ENCODE measurements around the gene PGF. TPM values are rescaled to one million over a fixed set of nuclear protein-coding genes. Genes with fewer than 3 reads are reported as not detected.
"Not testable (repeated sequence)": the region's sequence is repeated elsewhere in the genome, so short reads cannot be mapped to it uniquely, and the experiment has no call there.

The PGF gene
- under 1 TPM; 0.29 to 0.56 TPM for total RNA-seq

GRCh38 chr14:74955229-74956026 lies at the start of gene PGF:
TSS of gene PGF (minus strand) at chr14:74955597. CDS start at chr14:74955242, 355 bp downstream.
- Mint-ChIP-seq H3K9me3 (ENCODE audit: low read depth) (no peaks in the 10 kb centered on the region), H3K27ac (no peak within 1 kb of the TSS), H3K4me3 (peak within 1 kb of the TSS; percentile 41), H3K36me3 (no peaks in the 10 kb centered on the region), H3K4me1 (no peaks in the 10 kb centered on the region), H3K27me3 (peaks cover 9% of the 10 kb centered on the region)
- CTCF ChIA-PET: interaction anchor here (0.7 to 2.7 kb wide), 6 partner anchors 9 to 134 kb away, joined by 3 to 12 read pairs (median 4); no protein-coding TSS in a partner anchor
- ATAC-seq: peak; percentile 77
- DNase-seq: peak; percentile 48

- Mint-ChIP-seq H3K27ac (peak overlapping the region; percentile 92), H3K36me3 (peaks cover 45% of the 10 kb centered on the region), H3K27me3 (no peaks in the 10 kb centered on the region), H3K4me3 (peak overlapping the region; percentile 95), H3K9me3 (ENCODE audit: low read depth) (no peaks in the 10 kb centered on the region), H3K4me1 (peaks cover 38% of the 10 kb centered on the region)
- CTCF ChIA-PET: interaction anchor here (0.7 to 2.9 kb wide), 12 partner anchors 10 to 141 kb away, joined by 3 to 14 read pairs (median 3); partner anchors contain the start of genes ACYP1 and RPS6KL1
- no peak for DNase-seq
- ATAC-seq: no peak
Observed at GRCh38 chr14:75003250-75004027, 48.0 kb upstream of the PGF start.

- Mint-ChIP-seq H3K4me1 (peaks cover 37% of the 10 kb centered on the region), H3K27ac (peak within 1 kb of the TSS; percentile 92), H3K9me3 (ENCODE audit: low read depth) (no peaks in the 10 kb centered on the region), H3K27me3 (no peaks in the 10 kb centered on the region), H3K4me3 (peak within 1 kb of the TSS; percentile 95), H3K36me3 (peaks cover 41% of the 10 kb centered on the region)
- CTCF ChIA-PET: interaction anchor here (0.6 to 2.9 kb wide), 10 partner anchors 12 to 294 kb away, joined by 3 to 14 read pairs (median 3); partner anchors contain the start of genes ACYP1 and RPS6KL1
- DNase-seq (peak; percentile 100), ATAC-seq (peak; percentile 98)
Observed at GRCh38 chr14:75002392-75003249, 47.2 kb upstream of the PGF start, which contains the start of gene EIF2B2. TSS of gene EIF2B2 (plus strand) at chr14:75002921. CDS start at chr14:75002991, 70 bp downstream.

- CTCF ChIA-PET: interaction anchor here (0.6 to 1.8 kb wide), 4 partner anchors 12 to 390 kb away, joined by 3 to 5 read pairs (median 5); partner anchors contain the start of gene LTBP2
- DNase-seq: no peak
- Mint-ChIP-seq H3K27me3 (no peaks in the 10 kb centered on the region), H3K9me3 (ENCODE audit: low read depth) (no peaks in the 10 kb centered on the region), H3K27ac (peak overlapping the region; percentile 92), H3K36me3 (peaks cover 35% of the 10 kb centered on the region), H3K4me1 (peaks cover 34% of the 10 kb centered on the region), H3K4me3 (peak overlapping the region; percentile 95)
- no peak for ATAC-seq
Observed at GRCh38 chr14:75001899-75002298, 46.5 kb upstream of the PGF start.

- H3K36me3 Mint-ChIP-seq: peaks cover 29% of the 10 kb centered on the region
- no peak overlapping the region for H3K4me3 Mint-ChIP-seq
- no peaks in the 10 kb centered on the region for H3K9me3 Mint-ChIP-seq (ENCODE audit: low read depth)
- H3K27me3 Mint-ChIP-seq: no peaks in the 10 kb centered on the region
- peaks cover 34% of the 10 kb centered on the region for H3K4me1 Mint-ChIP-seq
- DNase-seq (no peak), ATAC-seq (no peak)
- no peak overlapping the region for H3K27ac Mint-ChIP-seq
- CTCF ChIA-PET: interaction anchor here (1.5 kb wide), 1 partner anchor 389 kb away, joined by 3 read pairs; the partner anchor contains the start of gene LTBP2
Observed at GRCh38 chr14:75001261-75001660, 45.9 kb upstream of the PGF start.

- H3K4me3 Mint-ChIP-seq; DNase-seq; ATAC-seq; H3K9me3 Mint-ChIP-seq (ENCODE audit: low read depth); H3K36me3 Mint-ChIP-seq; H3K4me1 Mint-ChIP-seq; H3K27ac Mint-ChIP-seq; H3K27me3 Mint-ChIP-seq; CTCF ChIA-PET: not testable (repeated sequence)
Observed at GRCh38 chr14:74995781-74996180, 40.4 kb upstream of the PGF start.

- H3K9me3 Mint-ChIP-seq (ENCODE audit: low read depth); ATAC-seq; H3K4me3 Mint-ChIP-seq; DNase-seq; H3K36me3 Mint-ChIP-seq; CTCF ChIA-PET; H3K27ac Mint-ChIP-seq; H3K27me3 Mint-ChIP-seq; H3K4me1 Mint-ChIP-seq: not testable (repeated sequence)
Observed at GRCh38 chr14:74994182-74994581, 38.8 kb upstream of the PGF start.

- Mint-ChIP-seq H3K27ac (no peak overlapping the region), H3K4me1 (no peaks in the 10 kb centered on the region), H3K36me3 (no peaks in the 10 kb centered on the region), H3K4me3 (no peak overlapping the region), H3K27me3 (no peaks in the 10 kb centered on the region), H3K9me3 (ENCODE audit: low read depth) (no peaks in the 10 kb centered on the region)
- DNase-seq (no peak), ATAC-seq (no peak)
- CTCF ChIA-PET: no interaction called here
Observed at GRCh38 chr14:74988993-74989392, 33.6 kb upstream of the PGF start.

- Mint-ChIP-seq H3K9me3 (ENCODE audit: low read depth) (no peaks in the 10 kb centered on the region), H3K36me3 (no peaks in the 10 kb centered on the region), H3K4me3 (no peak overlapping the region), H3K4me1 (no peaks in the 10 kb centered on the region), H3K27ac (no peak overlapping the region), H3K27me3 (no peaks in the 10 kb centered on the region)
- ATAC-seq (no peak), DNase-seq (no peak)
- CTCF ChIA-PET: no interaction called here
Observed at GRCh38 chr14:74988131-74988530, 32.7 kb upstream of the PGF start.

- Mint-ChIP-seq H3K27ac (no peak overlapping the region), H3K4me1 (peaks cover 2% of the 10 kb centered on the region), H3K27me3 (no peaks in the 10 kb centered on the region), H3K36me3 (no peaks in the 10 kb centered on the region), H3K4me3 (no peak overlapping the region), H3K9me3 (ENCODE audit: low read depth) (no peaks in the 10 kb centered on the region)
- ATAC-seq: no peak
- no peak for DNase-seq
- CTCF ChIA-PET: interaction anchor here (1.6 kb wide), 1 partner anchor 37 kb away, joined by 3 read pairs; no protein-coding TSS in a partner anchor
Observed at GRCh38 chr14:74985806-74986205, 30.4 kb upstream of the PGF start.

GRCh38 chr14:74985028-74985310 lies 29.6 kb upstream of the PGF start:
- H3K27me3 Mint-ChIP-seq: no peaks in the 10 kb centered on the region
- DNase-seq (no peak), ATAC-seq (no peak)
- CTCF ChIA-PET: no interaction called here
- H3K9me3 Mint-ChIP-seq (ENCODE audit: low read depth): no peaks in the 10 kb centered on the region
- H3K36me3 Mint-ChIP-seq: no peaks in the 10 kb centered on the region
- H3K27ac Mint-ChIP-seq: no peak overlapping the region
- no peak overlapping the region for H3K4me3 Mint-ChIP-seq
- peaks cover 2% of the 10 kb centered on the region for H3K4me1 Mint-ChIP-seq

GRCh38 chr14:74984236-74985027 lies 29.0 kb upstream of the PGF start:
- no peaks in the 10 kb centered on the region for H3K36me3 Mint-ChIP-seq
- no peaks in the 10 kb centered on the region for H3K9me3 Mint-ChIP-seq (ENCODE audit: low read depth)
- DNase-seq (no peak), ATAC-seq (no peak)
- CTCF ChIA-PET: interaction anchor here (1.0 kb wide), 1 partner anchor 9 kb away, joined by 3 read pairs; no protein-coding TSS in a partner anchor
- no peaks in the 10 kb centered on the region for H3K27me3 Mint-ChIP-seq
- no peak overlapping the region for H3K4me3 Mint-ChIP-seq
- peaks cover 2% of the 10 kb centered on the region for H3K4me1 Mint-ChIP-seq
- H3K27ac Mint-ChIP-seq: no peak overlapping the region
